Prostate gland (tissue), 2 donors: Measurements from ENCODE around the gene SPINK9. TPM values are rescaled to one million over a fixed set of nuclear protein-coding genes. Genes with fewer than 3 reads are reported as not detected.

Experiments used
- DNase-seq: peaks from one replicate; pipeline ENCODE4 v3.0.0-alpha.2; 2019; ENCODE audit warnings: low spot score
- H3K27ac ChIP-seq, 2 donors: fragments of 200-600 bp; sonication (generic); 2 replicates each; pipeline ENCODE4 v1.5.1; 2017 to 2019
- H3K27me3 ChIP-seq: fragments of 200-600 bp; sonication (generic); replicated peaks from 2 replicates; pipeline ENCODE4 v1.5.1; 2019; ENCODE audit not compliant: insufficient read depth
- H3K36me3 ChIP-seq, 2 donors: fragments of 200-600 bp; sonication (generic); 1 replicate in 1 of 2; 2 replicates in 1 of 2; pipeline versions ENCODE4 v1.5.1 to v1.8.1; 2017 to 2019
- H3K4me1 ChIP-seq: fragments of 200-600 bp; sonication (generic); replicated peaks from 2 replicates; pipeline ENCODE4 v1.5.1; 2019
- H3K4me3 ChIP-seq, 2 donors: fragments of 200-600 bp; sonication (generic); 2 replicates each; pipeline ENCODE4 v1.5.1; 2017 to 2019
- H3K9me3 ChIP-seq: fragments of 200-600 bp; sonication (generic); 2 replicates; pipeline ENCODE4 v1.5.1; 2017
- CTCF ChIP-seq, 4 experiments: fragments of 200-600 bp in 2 of 4; fragments of 450-650 bp in 2 of 4; sonication (generic) in 2 of 4; IDR thresholded peaks; 1 replicate in 3 of 4; 2 replicates in 1 of 4; pipeline ENCODE4 v1.5.1; 2016 to 2019; ENCODE audit warnings: antibody characterized with exemption in 4 of 4, mild to moderate bottlenecking in 2 of 4, moderate library complexity in 2 of 4
- POLR2A ChIP-seq: fragments of 450-650 bp; IDR thresholded peaks from one replicate; pipeline ENCODE4 v1.6.1; 2016; ENCODE audit warnings: antibody characterized with exemption, mild to moderate bottlenecking
- POLR2AphosphoS5 ChIP-seq: sonication (generic); formaldehyde crosslinking; IDR thresholded peaks from one replicate; pipeline ENCODE4 v1.6.1; 2017; ENCODE audit warnings: antibody characterized with exemption
- WGBS: methylation state at CpG from one replicate; pipeline ENCODE4 v1.1.5; 2018; 5-methylcytosine and 5-hydroxymethylcytosine counted together
- intact Hi-C: fragments of 100-400 bp; cut with DNase I; formaldehyde crosslinking; loops from one replicate; pipeline ENCODE4 v1.14.2; 2022
- total RNA-seq, 2 donors: library from RNA; depleted of rRNA; stranded (reverse); fragments of >200 nt; gene quantifications; one replicate each; pipeline ENCODE4 v1.1.0, GENCODE V29; 2016

Gene SPINK9
- total RNA-seq, 2 donors from 2014 or later = not detected

DNA sequence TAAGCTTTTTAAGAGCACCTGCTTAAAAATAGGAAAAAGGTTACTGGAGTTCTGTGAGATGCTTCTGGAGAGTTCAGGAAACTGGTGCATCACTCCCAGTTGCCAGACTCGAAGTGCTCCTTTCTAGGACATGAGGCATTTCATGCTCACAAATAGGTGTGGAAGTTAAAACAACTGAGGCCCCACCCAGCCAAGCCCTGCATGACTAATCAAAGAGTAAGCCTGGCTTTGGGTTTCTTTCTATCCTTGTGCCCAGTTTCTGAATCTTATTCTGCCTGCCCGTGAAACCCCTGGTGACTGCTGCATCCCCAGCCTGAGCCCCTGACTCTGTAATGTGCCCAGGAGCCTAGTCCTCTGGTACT lies 7.7 kb downstream of the SPINK9 start:
- H3K4me1 ChIP-seq = no peaks in the 10 kb centered on the region

GRCh38 chr5:148343603-148344487 lies 8.5 kb downstream of the SPINK9 start:
- no peak for DNase-seq
- Histone ChIP-seq H3K27ac (no peak overlapping the region), H3K36me3 (no peaks in the 10 kb centered on the region), H3K4me3 (no peak overlapping the region), H3K4me1 (no peaks in the 10 kb centered on the region), H3K9me3 (no peaks in the 10 kb centered on the region), H3K27me3 (no peaks in the 10 kb centered on the region)
- intact Hi-C loops = no loop called here
- TF ChIP-seq POLR2AphosphoS5 (no peak), CTCF (IDR thresholded peaks at IDR 0.05) (no peak), POLR2A (no peak)
- 88% methylated on average over 7 of the region's 7 CpGs for WGBS

More for the DNA sequence above, 7.7 kb downstream of the SPINK9 start:
- TF ChIP-seq POLR2AphosphoS5 (no peak), POLR2A (no peak), CTCF (IDR thresholded peaks at IDR 0.05) (no peak)
- Histone ChIP-seq H3K4me3 (no peak overlapping the region), H3K27ac (no peak overlapping the region), H3K36me3 (no peaks in the 10 kb centered on the region), H3K27me3 (no peaks in the 10 kb centered on the region), H3K9me3 (no peaks in the 10 kb centered on the region)
- WGBS = 48% methylated on average over 2 of the region's 2 CpGs
- DNase-seq = no peak
- intact Hi-C loops = no loop called here

- no peak for TF ChIP-seq POLR2A
- 87% methylated on average over 1 of the region's 1 CpG for WGBS
- no peaks in the 10 kb centered on the region for H3K9me3 ChIP-seq
- no peak overlapping the region for H3K4me3 ChIP-seq
- H3K4me1 ChIP-seq = no peaks in the 10 kb centered on the region
- H3K27me3 ChIP-seq = no peaks in the 10 kb centered on the region
- H3K27ac ChIP-seq = no peak overlapping the region
- no peaks in the 10 kb centered on the region for H3K36me3 ChIP-seq
- DNase-seq = no peak
- intact Hi-C loops = no loop called here
Observed at GRCh38 chr5:148347706-148348105, 12.3 kb downstream of the SPINK9 start.

- intact Hi-C loops = no loop called here
- Histone ChIP-seq H3K9me3 (no peaks in the 10 kb centered on the region), H3K27me3 (no peaks in the 10 kb centered on the region), H3K27ac (no peak overlapping the region), H3K36me3 (no peaks in the 10 kb centered on the region), H3K4me3 (no peak overlapping the region), H3K4me1 (no peaks in the 10 kb centered on the region)
- DNase-seq = no peak
- WGBS = 92% methylated on average over 1 of the region's 1 CpG
- TF ChIP-seq POLR2AphosphoS5 = no peak
Observed at GRCh38 chr5:148352696-148353095, 17.3 kb downstream of the SPINK9 start.

DNA sequence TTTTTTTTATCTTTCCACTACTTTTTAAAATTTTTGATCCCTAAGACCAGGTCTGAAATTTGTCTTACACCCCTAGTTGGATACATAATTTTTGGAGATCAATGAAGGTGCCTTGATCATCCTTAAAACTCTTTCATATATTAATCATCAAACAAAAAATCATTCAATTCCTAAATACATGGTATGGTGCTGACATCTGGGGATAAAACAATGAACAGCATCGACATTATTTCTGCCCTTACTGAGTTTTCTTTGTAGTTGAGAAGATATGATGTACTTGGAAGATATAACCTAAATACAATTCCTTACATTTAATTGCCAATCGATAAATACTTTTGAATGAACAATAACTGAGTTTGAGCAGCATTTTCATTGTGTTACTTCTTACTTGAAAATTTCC lies 18.3 kb downstream of the SPINK9 start:
- H3K27ac ChIP-seq = no peak overlapping the region
- no peaks in the 10 kb centered on the region for H3K36me3 ChIP-seq
- intact Hi-C loops = no loop called here
- H3K9me3 ChIP-seq = no peaks in the 10 kb centered on the region
- H3K4me3 ChIP-seq = no peak overlapping the region
- no peaks in the 10 kb centered on the region for H3K4me1 ChIP-seq
- WGBS = 93% methylated on average over 2 of the region's 2 CpGs
- TF ChIP-seq POLR2A = no peak
- TF ChIP-seq CTCF (IDR thresholded peaks at IDR 0.05) = no peak
- TF ChIP-seq POLR2AphosphoS5 = no peak
- H3K27me3 ChIP-seq = no peaks in the 10 kb centered on the region
- no peak for DNase-seq

GRCh38 chr5:148364343-148364742 lies 29.0 kb downstream of the SPINK9 start:
- no peaks in the 10 kb centered on the region for H3K9me3 ChIP-seq
- no peaks in the 10 kb centered on the region for H3K4me1 ChIP-seq
- no peak overlapping the region for H3K4me3 ChIP-seq
- H3K36me3 ChIP-seq = no peaks in the 10 kb centered on the region
- no peaks in the 10 kb centered on the region for H3K27me3 ChIP-seq
- TF ChIP-seq POLR2AphosphoS5 (no peak), POLR2A (no peak), CTCF (IDR thresholded peaks at IDR 0.05) (no peak)
- intact Hi-C loops = no loop called here
- no peak for DNase-seq
- H3K27ac ChIP-seq = no peak overlapping the region
